NT2/D1 (cell line): ENCODE results near the gene MS4A12.

Source experiments
- SUZ12 ChIP-seq: IDR thresholded peaks from 2 replicates; pipeline ENCODE4 v1.6.1; 2011; ENCODE audit not compliant: insufficient read length, insufficient read depth; ENCODE audit errors: extremely low read depth
- YY1 ChIP-seq: IDR thresholded peaks from 2 replicates; pipeline ENCODE4 v1.6.1; 2011; ENCODE audit not compliant: insufficient read length, insufficient read depth
- ZNF274 ChIP-seq: IDR thresholded peaks from 2 replicates; pipeline ENCODE4 v1.6.1; 2011; ENCODE audit warnings: mild to moderate bottlenecking, low read depth, low read length

- no peak for TF ChIP-seq ZNF274
- TF ChIP-seq YY1, result no peak
- no peak for TF ChIP-seq SUZ12
Measured at GRCh38 chr11:60485987-60486386, 6.6 kb upstream of the MS4A12 start.
